AG09309 (cell line): ENCODE measurements around the gene ZNRF3.
"Not testable (repeated sequence)": the region's sequence is repeated elsewhere in the genome, so short reads cannot be mapped to it uniquely, and the experiment has no call there.

Experiments used
- DNase-seq: peaks from one replicate; pipeline ENCODE4 v3.0.0-alpha.2; 2010; ENCODE audit warnings: low read depth
- H3K4me3 ChIP-seq: 2 replicates; pipeline ENCODE4 v1.5.1; 2011; ENCODE audit warnings: mild to moderate bottlenecking, low read depth, low read length, moderate library complexity; ENCODE audit not compliant: control insufficient read depth
- CTCF ChIP-seq: IDR thresholded peaks from 2 replicates; pipeline ENCODE4 v1.5.1; 2011; ENCODE audit warnings: mild to moderate bottlenecking, low read depth, low read length, inconsistent platforms; ENCODE audit not compliant: insufficient read depth, control insufficient read depth; ENCODE audit errors: missing control alignments

The ZNRF3 gene

GRCh38 chr22:28905256-28905832, 22.0 kb downstream of the ZNRF3 start:
- no peak for DNase-seq
- H3K4me3 ChIP-seq, result no peak overlapping the region
- no peak for TF ChIP-seq CTCF

DNA sequence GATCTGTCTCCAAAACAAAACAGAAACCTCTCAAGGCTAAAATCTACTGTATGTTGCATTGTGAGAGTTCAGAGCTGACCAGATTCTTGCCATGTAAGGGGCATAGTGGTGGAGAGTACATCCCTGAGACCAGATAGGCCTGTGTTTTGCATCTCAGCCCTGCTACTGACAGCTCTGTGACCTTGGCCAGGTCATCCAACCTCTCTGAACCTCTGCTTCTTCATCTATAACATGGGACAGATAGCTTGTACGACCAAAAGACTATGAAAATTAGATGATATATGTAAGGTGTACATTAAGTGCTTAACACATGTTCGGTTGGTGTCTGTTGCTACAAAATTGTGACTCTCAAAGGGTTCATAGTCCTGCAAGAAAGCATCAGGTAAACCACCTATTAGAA, 22.9 kb downstream of the ZNRF3 start:
- no peak for TF ChIP-seq CTCF

DNA sequence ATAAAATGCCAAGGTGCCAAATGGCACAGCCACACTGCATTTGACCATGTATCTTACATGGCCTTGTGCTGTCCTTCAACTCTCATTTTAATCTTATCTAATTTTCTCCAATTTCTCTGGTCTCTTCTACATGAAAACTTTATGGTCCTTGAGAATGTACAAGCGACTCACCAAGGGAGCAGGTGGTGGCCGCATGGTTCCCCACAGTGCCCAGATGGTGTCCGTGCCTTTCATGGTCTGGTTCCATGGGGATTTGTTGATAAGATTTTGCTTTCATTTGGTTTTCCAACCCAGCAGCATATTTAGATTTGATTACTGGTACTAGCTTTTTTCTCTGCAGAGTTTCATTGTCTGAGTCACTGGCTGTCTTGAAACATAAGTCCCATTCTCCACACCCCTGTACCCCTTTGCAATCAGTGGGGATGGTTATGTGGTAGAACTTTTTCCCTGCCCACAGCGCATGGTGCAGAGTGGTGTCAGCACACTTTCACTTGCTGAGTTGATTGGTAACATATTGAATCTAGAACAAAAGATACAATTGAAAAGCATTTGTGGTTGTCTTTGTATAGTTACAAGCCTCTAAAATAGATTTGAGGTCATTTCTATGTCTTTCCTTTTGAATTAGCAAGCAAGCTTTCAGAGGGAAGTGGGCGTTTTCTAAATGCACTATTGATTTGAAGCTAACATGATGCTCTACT, 24.1 kb downstream of the ZNRF3 start:
- no peak overlapping the region for H3K4me3 ChIP-seq
- TF ChIP-seq CTCF, result no peak
- DNase-seq, result no peak

More for the DNA sequence above, 22.9 kb downstream of the ZNRF3 start:
- H3K4me3 ChIP-seq, result no peak overlapping the region
- no peak for DNase-seq

DNA sequence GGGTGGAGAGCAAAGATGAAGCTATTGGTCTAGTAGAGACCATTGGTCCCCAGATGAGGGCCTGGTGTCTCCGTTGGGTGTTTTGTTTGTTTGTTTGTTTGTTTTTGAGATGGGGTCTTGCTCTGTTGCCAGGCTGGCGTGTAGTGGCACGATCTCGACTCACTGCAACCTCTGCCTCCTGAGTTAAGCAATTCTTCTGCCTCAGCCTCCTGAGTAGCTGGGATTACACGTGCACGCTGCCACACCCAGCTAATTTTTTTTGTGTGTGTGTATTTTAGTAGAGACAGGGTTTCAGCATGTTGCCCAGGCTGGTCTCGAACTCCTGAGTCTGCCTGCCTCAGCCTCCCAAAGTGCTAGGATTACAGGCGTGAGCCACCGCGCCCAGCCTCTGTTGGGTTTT, 25.4 kb downstream of the ZNRF3 start:
- DNase-seq, H3K4me3 ChIP-seq: not testable (repeated sequence)

GRCh38 chr22:28909375-28909774, 26.0 kb downstream of the ZNRF3 start:
- H3K4me3 ChIP-seq, result no peak overlapping the region
- TF ChIP-seq CTCF, result no peak
- no peak for DNase-seq

GRCh38 chr22:28910569-28911303, 27.4 kb downstream of the ZNRF3 start:
- no peak for DNase-seq
- TF ChIP-seq CTCF, result no peak
- no peak overlapping the region for H3K4me3 ChIP-seq

GRCh38 chr22:28911304-28911690, 27.9 kb downstream of the ZNRF3 start:
- no peak overlapping the region for H3K4me3 ChIP-seq
- no peak for TF ChIP-seq CTCF
- no peak for DNase-seq
